GM10266 (cell line): ENCODE data around the gene GCA.

Experiments
- DNase-seq: peaks from one replicate; pipeline ENCODE4 v3.0.0; 2012; ENCODE audit errors: extremely low spot score
- TF ChIP-seq, protein P1 (sequence below): IDR thresholded peaks from 2 replicates; pipeline ENCODE4 v1.5.1; 2012; ENCODE audit warnings: mild to moderate bottlenecking, low read depth; ENCODE audit not compliant: control insufficient read depth, insufficient read depth; ENCODE audit errors: missing control alignments

GCA gene

DNA sequence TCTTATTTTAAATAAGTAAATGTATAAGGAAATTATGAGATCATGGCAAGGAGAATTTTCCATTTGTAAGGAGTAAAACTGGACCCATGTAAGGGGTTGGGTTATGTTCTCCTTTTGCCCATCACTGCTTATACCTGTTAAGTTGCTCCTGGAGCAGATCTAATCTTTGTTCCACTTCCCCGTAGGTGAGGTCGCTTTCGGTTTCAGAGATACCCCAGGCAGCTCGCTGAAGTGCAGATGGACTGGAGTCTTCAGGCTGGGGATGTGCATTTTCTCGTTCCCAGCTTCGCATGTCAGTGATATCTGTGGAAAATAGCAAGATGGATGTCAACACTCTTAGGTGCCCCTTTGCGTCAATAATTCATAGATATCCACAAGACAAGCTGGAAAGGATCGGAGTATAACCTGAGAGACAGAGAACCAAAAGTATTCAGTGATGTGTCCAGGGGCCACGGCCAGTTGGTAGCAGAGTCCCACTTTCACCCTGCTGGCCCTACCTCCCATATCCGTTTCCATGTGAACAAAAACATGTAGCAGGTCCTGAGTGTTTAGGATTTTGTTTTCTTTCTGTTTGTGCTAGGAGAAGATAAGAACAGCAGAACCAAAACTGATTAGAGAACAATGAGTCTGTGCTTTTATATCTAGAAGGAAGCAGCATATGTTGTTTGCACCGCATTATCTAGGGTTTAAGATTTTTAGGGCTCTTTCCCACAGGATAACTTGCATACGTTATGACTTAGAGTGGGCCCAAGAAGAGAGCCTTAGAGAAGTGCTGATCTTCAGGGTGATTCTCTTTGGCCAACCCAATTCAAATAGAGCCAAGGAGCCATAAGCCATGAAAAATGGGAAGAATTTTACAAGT lies 36.0 kb downstream of the GCA start:
- TF ChIP-seq, protein P1, sequence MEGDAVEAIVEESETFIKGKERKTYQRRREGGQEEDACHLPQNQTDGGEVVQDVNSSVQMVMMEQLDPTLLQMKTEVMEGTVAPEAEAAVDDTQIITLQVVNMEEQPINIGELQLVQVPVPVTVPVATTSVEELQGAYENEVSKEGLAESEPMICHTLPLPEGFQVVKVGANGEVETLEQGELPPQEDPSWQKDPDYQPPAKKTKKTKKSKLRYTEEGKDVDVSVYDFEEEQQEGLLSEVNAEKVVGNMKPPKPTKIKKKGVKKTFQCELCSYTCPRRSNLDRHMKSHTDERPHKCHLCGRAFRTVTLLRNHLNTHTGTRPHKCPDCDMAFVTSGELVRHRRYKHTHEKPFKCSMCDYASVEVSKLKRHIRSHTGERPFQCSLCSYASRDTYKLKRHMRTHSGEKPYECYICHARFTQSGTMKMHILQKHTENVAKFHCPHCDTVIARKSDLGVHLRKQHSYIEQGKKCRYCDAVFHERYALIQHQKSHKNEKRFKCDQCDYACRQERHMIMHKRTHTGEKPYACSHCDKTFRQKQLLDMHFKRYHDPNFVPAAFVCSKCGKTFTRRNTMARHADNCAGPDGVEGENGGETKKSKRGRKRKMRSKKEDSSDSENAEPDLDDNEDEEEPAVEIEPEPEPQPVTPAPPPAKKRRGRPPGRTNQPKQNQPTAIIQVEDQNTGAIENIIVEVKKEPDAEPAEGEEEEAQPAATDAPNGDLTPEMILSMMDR: no peak
- DNase-seq: no peak

- no peak for DNase-seq
- TF ChIP-seq, protein P1: no peak
Measured at GRCh38 chr2:162381851-162382250, 37.9 kb downstream of the GCA start.

GRCh38 chr2:162382278-162382677 lies 38.3 kb downstream of the GCA start:
- DNase-seq: no peak
- TF ChIP-seq, protein P1: no peak

GRCh38 chr2:162385536-162385935 lies 41.6 kb downstream of the GCA start:
- DNase-seq: no peak
- TF ChIP-seq, protein P1: no peak

DNA sequence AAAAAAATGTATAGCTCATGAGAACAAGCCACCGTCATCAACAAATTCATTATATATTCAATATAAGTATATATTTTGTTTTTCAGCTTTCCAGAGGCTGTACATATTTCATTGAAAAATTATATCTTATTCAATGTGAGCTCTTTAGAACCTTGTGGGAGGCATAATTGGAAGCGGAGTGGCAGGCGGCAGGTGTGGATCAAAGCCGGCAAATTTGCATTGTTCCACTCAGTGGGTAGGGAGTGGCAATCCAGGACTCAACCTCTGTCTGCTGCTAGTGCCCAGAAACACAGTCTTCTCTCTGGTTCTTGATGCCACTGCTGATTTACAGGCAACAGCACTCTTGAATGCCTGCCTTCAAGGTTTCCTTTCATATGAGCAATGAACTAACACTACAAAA lies 46.9 kb downstream of the GCA start:
- TF ChIP-seq, protein P1: no peak
- no peak for DNase-seq

GRCh38 chr2:162400336-162400735 lies 56.4 kb downstream of the GCA start:
- TF ChIP-seq, protein P1: no peak
- no peak for DNase-seq

GRCh38 chr2:162401871-162402270 lies 57.9 kb downstream of the GCA start:
- DNase-seq: no peak
- TF ChIP-seq, protein P1: no peak
